H4 (cell line): Measurements from ENCODE around the gene NUP133. TPM values are rescaled to one million over a fixed set of nuclear protein-coding genes. Genes with fewer than 3 reads are reported as not detected.
"Not testable (repeated sequence)": the region's sequence is repeated elsewhere in the genome, so short reads cannot be mapped to it uniquely, and the experiment has no call there.

ENCODE experiments used
- DNase-seq: peaks from one replicate; pipeline ENCODE4 v3.0.0-alpha.2; 2015; ENCODE audit warnings: low spot score
- total RNA-seq: library from RNA; depleted of rRNA; stranded (reverse); fragments of >200 nt; shearing (Covaris generic); gene quantifications from 2 replicates; pipeline ENCODE4 v1.2.3, GENCODE V29; 2014

NUP133 gene
- total RNA-seq, 1 experiment from 2014 or later, result 32.6 TPM

- no peak for DNase-seq
Measured at GRCh38 chr1:229420224-229420623, 87.9 kb downstream of the NUP133 start.

GRCh38 chr1:229418586-229418985 lies 89.6 kb downstream of the NUP133 start:
- DNase-seq, result not testable (repeated sequence)

GRCh38 chr1:229412810-229413209 lies 95.3 kb downstream of the NUP133 start:
- DNase-seq, result not testable (repeated sequence)

- no peak for DNase-seq
Measured at GRCh38 chr1:229412056-229412455, 96.1 kb downstream of the NUP133 start.

- no peak for DNase-seq
Measured at GRCh38 chr1:229411434-229412055, 96.6 kb downstream of the NUP133 start.

- peak; percentile 73 for DNase-seq
Measured at GRCh38 chr1:229410692-229411433, 97.3 kb downstream of the NUP133 start.

- no peak for DNase-seq
Measured at GRCh38 chr1:229410370-229410691, 97.8 kb downstream of the NUP133 start.

GRCh38 chr1:229409616-229410369 lies 98.3 kb downstream of the NUP133 start:
- DNase-seq, result no peak

- no peak for DNase-seq
Measured at GRCh38 chr1:229408458-229409037, 99.6 kb downstream of the NUP133 start.

GRCh38 chr1:229407206-229408026 lies 100.7 kb downstream of the NUP133 start:
- no peak for DNase-seq

GRCh38 chr1:229406798-229407197 lies 101.3 kb downstream of the NUP133 start:
- DNase-seq, result no peak

GRCh38 chr1:229403573-229403972 lies 104.6 kb downstream of the NUP133 start:
- no peak for DNase-seq

- DNase-seq, result no peak
Measured at GRCh38 chr1:229402993-229403392, 105.1 kb downstream of the NUP133 start.

GRCh38 chr1:229402329-229402728 lies 105.8 kb downstream of the NUP133 start:
- not testable (repeated sequence) for DNase-seq

GRCh38 chr1:229397762-229398161 lies 110.4 kb downstream of the NUP133 start:
- DNase-seq, result no peak

- no peak for DNase-seq
Measured at GRCh38 chr1:229396585-229397206, 111.4 kb downstream of the NUP133 start.

GRCh38 chr1:229394517-229394916 lies 113.6 kb downstream of the NUP133 start:
- DNase-seq, result not testable (repeated sequence)

GRCh38 chr1:229392936-229393335 lies 115.2 kb downstream of the NUP133 start:
- no peak for DNase-seq
